ENCODE results near the gene PRPF39.
"Not testable (repeated sequence)": the region's sequence is repeated elsewhere in the genome, so short reads cannot be mapped to it uniquely, and the experiment has no call there.

- not testable (repeated sequence) for TF ChIP-seq CTCF (IDR thresholded peaks at IDR 0.05; ENCODE audit: low read depth, low read length, missing input control); HNF4G (IDR thresholded peaks at IDR 0.05); ATF3 (IDR thresholded peaks at IDR 0.05); FOXA1 (IDR thresholded peaks at IDR 0.05); REST (IDR thresholded peaks at IDR 0.05); GABPA (IDR thresholded peaks at IDR 0.05 in 1 of 2, conservative IDR thresholded peaks at IDR 0.05 in 1 of 2); MAX (IDR thresholded peaks at IDR 0.05); ZBTB33 (IDR thresholded peaks at IDR 0.05); RAD21 (IDR thresholded peaks at IDR 0.05); SP1 (IDR thresholded peaks at IDR 0.05); NR2F2 (IDR thresholded peaks at IDR 0.05); JUND (IDR thresholded peaks at IDR 0.05); YY1 (IDR thresholded peaks at IDR 0.05)
Measured at GRCh38 chr14:45080416-45080968, 3.4 kb upstream of the PRPF39 start.

Data from liver (tissue), 3 donors.